Right hindlimb (tissue), 1 donor: ENCODE results near the gene SNX9.
"Not testable (repeated sequence)": the region's sequence is repeated elsewhere in the genome, so short reads cannot be mapped to it uniquely, and the experiment has no call there.

Experiments
- DNase-seq: peaks from one replicate; pipeline ENCODE4 v3.0.0-alpha.2; 2018

SNX9 gene

GRCh38 chr6:157891544-157892362 lies 68.7 kb downstream of the SNX9 start:
- no peak for DNase-seq

DNA sequence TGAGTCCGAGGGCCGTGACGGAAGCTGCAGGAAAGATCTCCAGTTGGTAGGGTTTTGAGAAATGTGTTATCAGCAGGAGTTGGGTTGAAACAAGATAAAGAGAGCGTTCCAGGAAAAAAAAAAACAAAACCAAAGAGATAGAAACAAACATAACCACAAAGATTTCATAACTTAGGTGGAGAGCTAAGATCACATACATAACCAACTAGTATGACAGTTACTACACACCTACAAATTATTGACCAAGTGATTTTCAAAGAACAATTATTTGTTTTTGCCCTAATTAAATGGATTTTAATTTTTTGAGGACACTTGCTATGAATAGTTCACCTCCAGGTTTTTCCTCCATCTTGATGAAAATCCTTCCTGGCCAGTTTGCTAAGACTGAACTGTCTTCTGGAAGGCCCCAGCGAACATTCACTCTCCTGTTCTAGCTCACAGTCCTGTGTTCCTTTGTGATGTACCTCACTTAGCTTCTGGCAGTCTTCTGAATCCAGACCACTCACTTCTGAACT lies 69.4 kb downstream of the SNX9 start:
- DNase-seq: no peak

GRCh38 chr6:157893238-157893637 lies 70.2 kb downstream of the SNX9 start:
- DNase-seq: no peak

DNA sequence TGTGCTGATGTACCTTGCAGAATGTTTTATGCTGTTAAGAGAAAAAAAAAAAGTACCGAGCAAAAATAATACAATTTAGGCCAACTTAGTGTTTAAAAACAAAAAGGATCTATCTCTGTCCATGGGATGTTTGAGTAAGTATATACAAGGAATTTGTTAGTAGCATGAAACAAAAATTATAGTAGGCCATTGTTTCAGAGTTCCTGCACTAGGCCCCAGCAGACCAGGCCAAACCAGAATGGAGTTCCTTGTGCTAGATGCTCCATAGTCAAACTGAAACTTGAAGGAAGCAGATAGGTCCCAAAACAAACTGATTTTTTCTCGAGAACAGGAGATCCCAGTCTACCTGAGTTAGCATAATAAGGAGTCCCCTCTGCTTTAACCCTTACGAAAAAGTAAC lies 72.5 kb downstream of the SNX9 start:
- DNase-seq: no peak

GRCh38 chr6:157896932-157897331 lies 73.9 kb downstream of the SNX9 start:
- DNase-seq: no peak

- no peak for DNase-seq
Measured at GRCh38 chr6:157898169-157898568, 75.1 kb downstream of the SNX9 start.

GRCh38 chr6:157898640-157899039 lies 75.6 kb downstream of the SNX9 start:
- DNase-seq: no peak

GRCh38 chr6:157900262-157900661 lies 77.2 kb downstream of the SNX9 start:
- DNase-seq: not testable (repeated sequence)

DNA sequence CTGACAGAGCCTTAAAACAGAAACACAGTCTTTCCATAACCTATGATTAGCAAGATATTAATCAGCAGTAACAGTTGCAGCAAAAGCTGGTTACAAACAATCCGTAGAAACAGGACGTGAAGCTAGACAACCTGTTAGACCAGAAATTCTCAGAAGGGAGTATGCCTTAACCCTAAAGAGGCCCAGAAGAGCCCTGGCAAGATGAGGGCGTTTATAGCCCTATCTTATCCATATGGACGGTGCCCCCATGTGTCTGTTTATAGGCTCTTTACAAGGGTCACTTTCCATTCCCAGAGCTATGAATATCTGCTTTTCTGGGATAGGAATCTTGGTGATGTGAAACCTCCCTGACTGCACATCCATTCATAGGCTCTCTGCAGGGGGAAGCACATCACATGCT lies 77.7 kb downstream of the SNX9 start:
- DNase-seq: not testable (repeated sequence)

DNA sequence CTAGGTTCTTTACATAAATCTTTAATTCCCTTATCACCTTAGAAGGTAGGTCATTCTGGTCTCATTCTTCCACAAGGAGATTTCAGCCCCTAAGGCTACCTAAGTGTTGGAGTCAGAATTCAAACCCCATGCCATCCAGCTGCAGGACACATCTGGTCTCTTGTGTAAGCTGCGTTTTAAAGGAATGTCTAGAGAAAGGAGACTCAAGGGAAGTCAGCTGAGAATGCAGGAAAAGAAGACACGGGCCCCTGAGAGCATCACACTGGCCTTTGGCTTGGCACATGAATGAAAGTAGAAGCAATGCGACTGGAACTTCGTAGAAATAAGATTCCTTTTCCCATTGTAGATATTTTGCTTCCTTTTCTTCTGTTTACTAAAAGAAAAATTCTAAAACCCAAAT lies 82.0 kb downstream of the SNX9 start:
- DNase-seq: no peak

- DNase-seq: no peak
Measured at GRCh38 chr6:157905590-157906342, 82.7 kb downstream of the SNX9 start.

- no peak for DNase-seq
Measured at GRCh38 chr6:157906537-157907061, 83.6 kb downstream of the SNX9 start.

GRCh38 chr6:157907651-157908050 lies 84.6 kb downstream of the SNX9 start:
- no peak for DNase-seq

DNA sequence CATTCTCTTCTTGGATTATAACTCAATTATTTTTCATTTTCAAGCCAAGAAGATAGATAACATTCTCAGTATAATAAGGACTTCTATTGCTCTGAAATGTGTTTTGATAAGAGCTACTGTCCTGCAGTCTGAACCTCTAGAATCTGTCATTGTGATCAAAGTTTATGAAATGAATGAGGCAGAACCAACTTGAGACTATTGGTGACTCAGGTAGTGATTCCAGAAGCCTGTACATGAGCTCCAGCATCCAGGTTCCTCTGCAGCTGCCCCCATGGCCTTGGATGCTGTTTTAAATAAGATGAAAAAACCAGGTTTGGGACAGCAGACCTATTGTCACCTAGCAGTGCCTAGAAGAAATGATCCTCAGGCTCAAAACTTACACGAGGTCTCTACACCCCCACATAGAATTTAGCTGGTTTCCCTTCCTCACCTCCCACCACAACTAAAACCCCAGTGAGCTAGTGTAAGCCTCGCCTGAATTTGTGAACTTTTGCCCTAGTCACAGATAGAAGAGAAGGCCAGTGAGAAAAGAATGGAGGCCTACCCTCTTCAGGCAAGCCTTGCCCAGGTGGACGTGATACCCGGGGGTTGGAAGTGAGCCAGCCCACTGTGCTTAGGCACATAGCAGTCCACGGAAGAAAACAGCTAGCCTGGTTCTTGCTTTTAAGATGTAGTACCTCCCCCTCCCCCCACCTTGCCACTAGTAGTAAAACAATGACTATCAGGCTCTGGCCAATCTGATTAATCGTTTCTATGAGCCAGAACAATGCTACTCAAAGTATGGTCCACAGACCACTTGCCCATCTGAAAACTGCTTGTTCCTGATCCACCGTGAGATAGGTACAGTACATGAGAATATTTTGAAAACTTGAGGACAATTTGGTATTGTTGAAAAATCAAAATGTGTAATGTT lies 85.6 kb downstream of the SNX9 start:
- DNase-seq: no peak

DNA sequence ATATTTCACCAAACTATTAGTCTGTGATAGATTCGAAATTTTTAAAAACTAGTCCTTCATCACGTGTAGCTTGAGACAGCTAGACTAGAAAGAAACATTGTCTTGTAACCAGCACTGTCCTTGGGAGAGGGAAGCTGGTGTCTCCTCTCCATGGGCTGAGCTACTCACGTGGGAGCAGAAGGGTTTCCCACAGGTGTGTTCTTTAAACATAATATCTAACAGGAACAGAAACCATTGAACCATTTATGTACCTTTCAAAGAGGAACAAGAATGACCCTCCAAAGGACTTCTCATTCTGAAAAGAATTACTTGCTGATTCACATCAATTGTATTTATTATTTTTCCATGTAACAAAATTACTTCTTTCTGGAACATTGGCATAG lies 86.2 kb downstream of the SNX9 start:
- DNase-seq: no peak

DNA sequence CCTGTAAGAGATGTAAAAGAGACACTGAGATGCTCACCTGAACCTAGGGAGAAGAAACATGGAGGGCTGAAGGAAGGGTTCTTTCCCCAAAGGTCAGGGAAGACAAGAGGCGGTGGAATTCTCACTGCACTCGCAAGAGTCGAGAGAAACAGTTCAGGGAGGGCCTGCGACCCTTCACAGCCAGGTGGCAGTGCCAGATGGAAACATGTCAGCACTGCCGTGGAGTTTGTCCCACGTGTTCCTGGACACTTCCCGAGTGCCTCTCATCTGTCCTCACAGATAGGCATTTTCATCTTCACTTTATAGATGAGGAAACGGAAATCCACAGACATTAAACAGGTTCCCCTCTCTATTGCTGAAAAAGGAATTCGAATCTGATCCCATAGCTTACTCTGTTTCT lies 88.2 kb downstream of the SNX9 start:
- no peak for DNase-seq

DNA sequence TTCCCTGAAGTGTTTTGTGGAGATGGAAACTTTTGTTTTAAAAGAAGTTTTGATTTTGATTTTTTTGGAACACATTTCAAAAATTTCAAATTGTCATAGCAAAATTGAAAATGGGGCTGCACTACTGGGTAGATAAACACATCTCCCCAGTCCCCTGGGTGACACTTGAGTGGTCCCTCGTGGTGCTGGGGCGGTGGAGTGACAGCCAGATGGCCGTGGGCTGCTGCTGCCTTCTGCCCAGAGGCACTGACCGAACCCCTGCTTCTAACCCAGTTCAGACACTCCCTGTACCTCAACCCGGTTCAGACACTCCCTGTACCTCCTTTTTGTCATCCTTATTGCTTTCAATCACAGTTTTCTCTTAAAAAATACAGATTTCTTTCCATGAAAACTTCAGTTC lies 88.7 kb downstream of the SNX9 start:
- DNase-seq: no peak

DNA sequence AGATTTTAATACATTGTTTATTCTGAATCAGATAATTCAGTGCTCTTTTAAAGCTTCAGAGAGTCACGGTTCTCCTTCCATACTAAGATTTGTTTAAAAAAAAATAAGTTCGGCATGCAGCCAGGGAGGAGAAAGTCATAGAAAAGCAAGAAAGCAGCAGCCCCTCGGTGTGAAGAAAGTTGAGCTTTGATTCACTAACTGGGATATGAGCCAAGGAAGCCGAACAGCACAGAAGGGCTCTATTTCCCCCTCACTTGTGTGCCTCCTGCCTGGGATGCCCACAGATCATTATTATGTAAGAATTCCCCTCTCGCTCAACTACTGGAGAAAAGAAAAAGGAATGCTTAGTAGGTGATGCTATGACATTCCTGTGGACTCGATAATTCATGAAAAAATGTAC lies 89.3 kb downstream of the SNX9 start:
- peak; percentile 44 for DNase-seq

GRCh38 chr6:157921685-157922367 lies 98.8 kb downstream of the SNX9 start:
- DNase-seq: peak; percentile 85

GRCh38 chr6:157925771-157926170 lies 102.7 kb downstream of the SNX9 start:
- no peak for DNase-seq

DNA sequence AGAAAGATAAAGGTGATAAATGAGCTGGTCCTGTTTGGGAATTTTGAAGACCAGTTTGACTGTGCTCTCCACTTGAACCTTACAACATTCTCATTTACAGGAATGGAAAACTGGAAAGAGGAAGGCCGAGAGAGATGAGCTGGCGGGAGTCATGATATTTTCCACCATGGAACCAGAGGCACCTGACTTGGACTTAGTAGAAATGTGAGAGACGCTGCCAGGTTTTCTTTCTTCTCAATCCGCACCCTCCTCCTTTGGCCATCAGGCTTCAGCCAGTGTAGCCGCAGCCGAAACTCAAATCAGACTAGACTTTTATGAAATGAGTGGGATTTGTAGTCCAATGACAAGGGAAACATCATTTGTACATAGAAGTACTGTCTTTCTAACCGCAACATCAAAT lies 104.0 kb downstream of the SNX9 start:
- peak; percentile 48 for DNase-seq

DNA sequence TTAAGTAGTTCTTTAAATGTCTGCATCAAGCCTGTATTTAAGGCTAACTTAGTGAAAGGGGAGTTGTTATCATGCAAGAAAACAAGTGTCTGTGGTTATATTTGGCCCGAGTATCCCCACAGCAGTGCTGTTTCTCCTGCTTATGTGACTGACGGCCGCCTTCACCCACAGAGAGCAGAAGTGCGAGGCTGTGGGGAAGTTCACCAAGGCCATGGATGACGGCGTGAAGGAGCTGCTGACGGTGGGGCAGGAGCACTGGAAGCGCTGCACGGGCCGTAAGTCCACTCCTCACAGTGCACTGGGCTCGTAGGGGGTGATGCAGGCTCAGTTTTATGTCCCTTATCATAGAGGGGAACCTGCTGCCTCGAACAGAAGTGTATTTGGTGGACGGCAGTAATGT lies 105.4 kb downstream of the SNX9 start:
- no peak for DNase-seq
